Measurements from ENCODE around the gene CDC40. TPM values are rescaled to one million over a fixed set of nuclear protein-coding genes. Genes with fewer than 3 reads are reported as not detected.

Gene CDC40
- total RNA-seq, 2 donors from 2014 or later, result 9.2 to 14.3 TPM

DNA sequence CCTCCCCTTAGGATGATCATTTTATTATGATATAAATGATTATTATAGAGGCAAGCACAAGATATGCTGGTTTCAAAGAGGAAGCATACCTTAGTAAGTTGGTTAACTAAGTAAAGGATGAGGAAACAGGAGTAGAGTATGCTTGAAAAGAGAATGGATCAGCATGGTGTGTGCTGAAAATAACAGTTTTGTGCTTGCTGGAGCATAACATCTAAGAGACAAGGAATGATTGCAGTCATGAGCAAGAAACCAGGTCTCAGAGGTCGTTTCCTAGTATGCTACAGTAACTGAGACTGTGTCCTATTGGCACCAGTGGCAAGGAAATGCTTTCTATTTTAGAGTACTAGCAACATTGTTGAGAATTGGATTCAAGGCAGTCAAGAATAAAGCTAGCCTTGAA is 34.1 kb downstream of the CDC40 start:
- TF ChIP-seq, protein P1, sequence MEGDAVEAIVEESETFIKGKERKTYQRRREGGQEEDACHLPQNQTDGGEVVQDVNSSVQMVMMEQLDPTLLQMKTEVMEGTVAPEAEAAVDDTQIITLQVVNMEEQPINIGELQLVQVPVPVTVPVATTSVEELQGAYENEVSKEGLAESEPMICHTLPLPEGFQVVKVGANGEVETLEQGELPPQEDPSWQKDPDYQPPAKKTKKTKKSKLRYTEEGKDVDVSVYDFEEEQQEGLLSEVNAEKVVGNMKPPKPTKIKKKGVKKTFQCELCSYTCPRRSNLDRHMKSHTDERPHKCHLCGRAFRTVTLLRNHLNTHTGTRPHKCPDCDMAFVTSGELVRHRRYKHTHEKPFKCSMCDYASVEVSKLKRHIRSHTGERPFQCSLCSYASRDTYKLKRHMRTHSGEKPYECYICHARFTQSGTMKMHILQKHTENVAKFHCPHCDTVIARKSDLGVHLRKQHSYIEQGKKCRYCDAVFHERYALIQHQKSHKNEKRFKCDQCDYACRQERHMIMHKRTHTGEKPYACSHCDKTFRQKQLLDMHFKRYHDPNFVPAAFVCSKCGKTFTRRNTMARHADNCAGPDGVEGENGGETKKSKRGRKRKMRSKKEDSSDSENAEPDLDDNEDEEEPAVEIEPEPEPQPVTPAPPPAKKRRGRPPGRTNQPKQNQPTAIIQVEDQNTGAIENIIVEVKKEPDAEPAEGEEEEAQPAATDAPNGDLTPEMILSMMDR (IDR thresholded peaks at IDR 0.05), result no peak
- TF ChIP-seq POLR2A (IDR thresholded peaks at IDR 0.05), result no peak
- Histone ChIP-seq H3K36me3 (replicated peaks in 1 of 2; ENCODE audit: insufficient read depth in 1 of 2, low read depth in 2 of 2) (peaks cover 0 to 43% of the 10 kb centered on the region in 2 donors), H3K9me3 (no peaks in the 10 kb centered on the region), H3K4me3 (no peak overlapping the region), H3K4me1 (no peaks in the 10 kb centered on the region), H3K27ac (no peak overlapping the region), H3K27me3 (no peaks in the 10 kb centered on the region)
- ATAC-seq, result no peak
- intact Hi-C loops (cut with DNase I), result no loop called here
- WGBS, 2 donors, result 71 to 79% methylated on average over 1 of the region's 1 CpG
- DNase-seq, result no peak

DNA sequence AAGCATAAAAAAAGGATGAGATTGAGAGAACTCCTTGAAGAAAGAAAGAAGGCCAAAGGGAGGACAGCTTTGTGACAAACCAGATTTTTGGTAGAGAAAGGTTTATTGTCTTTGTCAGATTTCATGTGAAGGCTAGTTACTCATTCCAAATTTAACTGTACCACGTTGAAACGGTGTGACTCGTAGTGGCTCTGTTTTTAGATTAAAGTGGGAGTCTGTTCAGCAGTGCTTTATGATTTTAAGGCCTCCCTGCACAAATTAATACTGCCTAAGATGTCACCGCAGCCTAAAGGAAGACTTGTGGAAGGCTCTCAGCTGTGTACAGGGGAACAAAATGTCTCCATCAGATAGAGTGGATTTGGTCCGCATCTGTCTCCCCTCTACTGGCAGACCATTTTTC is 35.9 kb downstream of the CDC40 start:
- ATAC-seq (no peak), DNase-seq (no peak)
- Histone ChIP-seq H3K4me3 (no peak overlapping the region), H3K27me3 (no peaks in the 10 kb centered on the region), H3K9me3 (no peaks in the 10 kb centered on the region), H3K27ac (no peak overlapping the region), H3K4me1 (no peaks in the 10 kb centered on the region), H3K36me3 (replicated peaks in 1 of 2; ENCODE audit: insufficient read depth in 1 of 2, low read depth in 2 of 2) (peaks cover 0 to 42% of the 10 kb centered on the region in 2 donors)
- TF ChIP-seq POLR2A (IDR thresholded peaks at IDR 0.05), result no peak
- TF ChIP-seq, protein P1 (IDR thresholded peaks at IDR 0.05), result no peak
- WGBS, 2 donors, result 79 to 97% methylated on average over 5 of the region's 5 CpGs
- intact Hi-C loops (cut with DNase I), result no loop called here

DNA sequence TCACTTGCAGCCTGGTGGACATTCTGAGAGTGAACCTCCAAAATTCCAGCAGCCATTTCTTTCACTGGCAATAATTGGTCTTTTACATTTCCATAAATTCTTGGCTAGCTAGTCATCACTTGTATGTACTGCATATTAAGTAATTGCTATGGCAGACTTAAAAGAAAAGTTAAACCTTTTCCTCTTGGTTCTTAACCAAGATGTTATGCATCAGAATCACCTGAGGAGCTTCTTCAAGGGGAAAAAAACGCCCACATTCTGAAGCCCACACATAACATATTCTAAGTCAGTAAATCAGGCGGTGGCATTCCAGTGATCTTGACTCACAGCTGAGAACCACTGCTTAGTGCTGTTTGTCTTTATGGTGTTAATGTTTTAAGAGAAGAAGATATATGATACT is 37.0 kb downstream of the CDC40 start:
- Histone ChIP-seq H3K4me3 (no peak overlapping the region), H3K27ac (no peak overlapping the region), H3K9me3 (no peaks in the 10 kb centered on the region), H3K4me1 (no peaks in the 10 kb centered on the region), H3K27me3 (no peaks in the 10 kb centered on the region), H3K36me3 (replicated peaks in 1 of 2; ENCODE audit: insufficient read depth in 1 of 2, low read depth in 2 of 2) (peaks cover 0 to 34% of the 10 kb centered on the region in 2 donors)
- intact Hi-C loops (cut with DNase I), result no loop called here
- TF ChIP-seq POLR2A (IDR thresholded peaks at IDR 0.05), result no peak
- TF ChIP-seq, protein P1 (IDR thresholded peaks at IDR 0.05), result no peak
- 76 to 85% methylated on average over 2 of the region's 2 CpGs for WGBS, 2 donors
- ATAC-seq (no peak), DNase-seq (no peak)

DNA sequence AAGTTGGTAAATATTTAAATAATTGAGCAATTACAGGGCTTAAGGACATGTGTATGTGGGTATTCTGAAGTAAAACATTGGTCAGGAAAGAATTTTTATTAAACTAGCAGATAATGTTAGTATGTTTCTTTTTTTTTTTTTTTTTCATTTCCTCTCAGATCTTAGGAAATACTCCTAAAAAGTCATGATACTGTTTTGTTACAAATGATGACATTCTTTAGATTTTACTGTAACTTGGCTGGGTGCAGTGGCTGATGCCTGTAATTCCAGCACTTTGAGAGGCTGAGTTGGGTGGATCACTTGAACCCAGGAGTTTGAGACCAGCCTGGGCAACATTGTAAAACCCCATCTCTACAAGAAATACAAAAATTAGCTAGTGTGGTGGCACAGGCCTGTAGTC is 41.5 kb downstream of the CDC40 start:
- intact Hi-C loops (cut with DNase I), result no loop called here
- ATAC-seq, result no peak
- Histone ChIP-seq H3K27ac (no peak overlapping the region), H3K4me1 (no peaks in the 10 kb centered on the region), H3K36me3 (replicated peaks in 1 of 2; ENCODE audit: insufficient read depth in 1 of 2, low read depth in 2 of 2) (peaks cover 0 to 19% of the 10 kb centered on the region in 2 donors), H3K9me3 (no peaks in the 10 kb centered on the region), H3K4me3 (no peak overlapping the region), H3K27me3 (no peaks in the 10 kb centered on the region)
- DNase-seq, result no peak
- TF ChIP-seq POLR2A (IDR thresholded peaks at IDR 0.05), result no peak
- TF ChIP-seq, protein P1 (IDR thresholded peaks at IDR 0.05), result no peak

DNA sequence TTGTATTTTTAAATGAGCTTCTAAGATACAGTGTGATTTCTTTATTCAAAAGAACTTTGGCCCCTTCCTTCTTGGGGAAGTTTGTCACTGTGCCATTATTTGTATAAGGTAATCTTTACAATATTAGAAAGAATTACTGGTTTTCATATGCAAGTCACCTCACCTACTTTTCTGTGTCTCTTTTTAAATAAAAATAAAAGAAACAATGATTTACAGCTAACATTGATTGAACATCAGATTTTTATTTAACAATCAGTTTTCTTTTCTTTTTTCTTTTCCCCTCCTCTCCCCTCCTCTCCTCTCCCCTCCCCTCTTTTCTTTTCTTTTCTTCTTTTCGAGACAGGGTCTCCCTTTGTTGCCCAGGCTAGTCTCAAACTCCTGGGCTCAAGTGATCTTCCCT is 46.0 kb downstream of the CDC40 start:
- WGBS, 2 donors, result 100% methylated on average over 1 of the region's 1 CpG
- Histone ChIP-seq H3K36me3 (replicated peaks in 1 of 2; ENCODE audit: insufficient read depth in 1 of 2, low read depth in 2 of 2) (peaks cover 0 to 11% of the 10 kb centered on the region in 2 donors), H3K9me3 (no peaks in the 10 kb centered on the region), H3K4me3 (no peak overlapping the region), H3K27ac (no peak overlapping the region), H3K27me3 (no peaks in the 10 kb centered on the region), H3K4me1 (no peaks in the 10 kb centered on the region)
- ATAC-seq (no peak), DNase-seq (no peak)
- intact Hi-C loops (cut with DNase I), result no loop called here
- TF ChIP-seq, protein P1 (IDR thresholded peaks at IDR 0.05), result no peak
- TF ChIP-seq POLR2A (IDR thresholded peaks at IDR 0.05), result no peak
